ENCODE results near the gene CSNK1G2.

CSNK1G2 gene

GRCh38 chr19:1953441-1954094, 12.6 kb downstream of the CSNK1G2 start:
- H3K9me3 Mint-ChIP-seq, result no peaks in the 10 kb centered on the region
- no peak overlapping the region for H3K27ac Mint-ChIP-seq
- no peak overlapping the region for H3K4me3 Mint-ChIP-seq
- peaks cover 13% of the 10 kb centered on the region for H3K36me3 Mint-ChIP-seq (ENCODE audit: low read depth)
- no peaks in the 10 kb centered on the region for H3K27me3 Mint-ChIP-seq (ENCODE audit: low read depth)
- no peak for TF ChIP-seq CTCF (IDR thresholded peaks at IDR 0.05; ENCODE audit: unreplicated experiment in 3 of 3)
- no peaks in the 10 kb centered on the region for H3K4me1 Mint-ChIP-seq

- Mint-ChIP-seq H3K27me3 (ENCODE audit: low read depth) (no peaks in the 10 kb centered on the region), H3K27ac (no peak overlapping the region), H3K4me1 (no peaks in the 10 kb centered on the region), H3K36me3 (ENCODE audit: low read depth) (peaks cover 4% of the 10 kb centered on the region), H3K9me3 (no peaks in the 10 kb centered on the region), H3K4me3 (no peak overlapping the region)
- no peak for TF ChIP-seq CTCF (IDR thresholded peaks at IDR 0.05; ENCODE audit: unreplicated experiment in 3 of 3)
These were observed 13.6 kb downstream of the CSNK1G2 start for GRCh38 chr19:1954532-1954933.

- H3K4me3 Mint-ChIP-seq, result no peak overlapping the region
- no peak for TF ChIP-seq CTCF (IDR thresholded peaks at IDR 0.05; ENCODE audit: unreplicated experiment in 3 of 3)
These were observed 14.5 kb downstream of the CSNK1G2 start for GRCh38 chr19:1955171-1956121.

GRCh38 chr19:1956122-1956494, 15.1 kb downstream of the CSNK1G2 start:
- Mint-ChIP-seq H3K36me3 (ENCODE audit: low read depth) (no peaks in the 10 kb centered on the region), H3K27ac (no peak overlapping the region), H3K4me3 (no peak overlapping the region), H3K4me1 (no peaks in the 10 kb centered on the region), H3K9me3 (no peaks in the 10 kb centered on the region), H3K27me3 (ENCODE audit: low read depth) (no peaks in the 10 kb centered on the region)
- TF ChIP-seq CTCF (IDR thresholded peaks at IDR 0.05; ENCODE audit: unreplicated experiment in 3 of 3), result no peak

More at GRCh38 chr19:1955171-1956121, 14.5 kb downstream of the CSNK1G2 start:
- H3K36me3 Mint-ChIP-seq (ENCODE audit: low read depth), result peaks cover under 1% of the 10 kb centered on the region
- no peaks in the 10 kb centered on the region for H3K27me3 Mint-ChIP-seq (ENCODE audit: low read depth)
- no peaks in the 10 kb centered on the region for H3K9me3 Mint-ChIP-seq
- H3K27ac Mint-ChIP-seq, result no peak overlapping the region
- no peaks in the 10 kb centered on the region for H3K4me1 Mint-ChIP-seq

GRCh38 chr19:1956868-1957492, 16.0 kb downstream of the CSNK1G2 start:
- no peaks in the 10 kb centered on the region for H3K27me3 Mint-ChIP-seq (ENCODE audit: low read depth)
- TF ChIP-seq CTCF (IDR thresholded peaks at IDR 0.05; ENCODE audit: unreplicated experiment in 3 of 3), result no peak
- no peak overlapping the region for H3K27ac Mint-ChIP-seq
- H3K9me3 Mint-ChIP-seq, result no peaks in the 10 kb centered on the region
- peaks cover 6% of the 10 kb centered on the region for H3K4me1 Mint-ChIP-seq
- no peaks in the 10 kb centered on the region for H3K36me3 Mint-ChIP-seq (ENCODE audit: low read depth)
- H3K4me3 Mint-ChIP-seq, result no peak overlapping the region
